Neural cell (in vitro differentiated cells): ENCODE data around the gene STYXL2.

ENCODE experiments used
- CTCF ChIP-seq: fragments of 450-650 bp; IDR thresholded peaks from 2 replicates; pipeline ENCODE4 v1.5.1; 2014; ENCODE audit warnings: antibody characterized with exemption, mild to moderate bottlenecking, moderate library complexity; ENCODE audit not compliant: poor library complexity, severe bottlenecking
- EZH2 ChIP-seq: fragments of 200-600, 300-800 bp; shearing (Covaris generic), sonication (generic); IDR thresholded peaks from 2 replicates; pipeline ENCODE4 v1.6.1; 2014; ENCODE audit warnings: antibody characterized with exemption, low read length, borderline replicate concordance, mild to moderate bottlenecking; ENCODE audit not compliant: insufficient read depth, poor library complexity, severe bottlenecking
- POLR2AphosphoS5 ChIP-seq: IDR thresholded peaks from 2 replicates; pipeline ENCODE4 v1.6.1; 2012
- REST ChIP-seq: IDR thresholded peaks from 2 replicates; pipeline ENCODE4 v1.6.1; 2012; ENCODE audit warnings: borderline replicate concordance

- TF ChIP-seq REST (no peak), CTCF (no peak), POLR2AphosphoS5 (no peak), EZH2 (no peak)
These were observed 33.4 kb downstream of the STYXL2 start for GRCh38 chr1:167127236-167127635.
